SKM-1 (cell line): ENCODE results near the gene AKAP6.

Experiments
- DNase-seq: peaks from one replicate; lab custom pipeline; 2025; ENCODE audit not compliant: unreplicated experiment; lab: John Stamatoyannopoulos, UW

AKAP6 gene

GRCh38 chr14:32813401-32813800 lies 484.3 kb downstream of the AKAP6 start:
- no peak for DNase-seq

DNA sequence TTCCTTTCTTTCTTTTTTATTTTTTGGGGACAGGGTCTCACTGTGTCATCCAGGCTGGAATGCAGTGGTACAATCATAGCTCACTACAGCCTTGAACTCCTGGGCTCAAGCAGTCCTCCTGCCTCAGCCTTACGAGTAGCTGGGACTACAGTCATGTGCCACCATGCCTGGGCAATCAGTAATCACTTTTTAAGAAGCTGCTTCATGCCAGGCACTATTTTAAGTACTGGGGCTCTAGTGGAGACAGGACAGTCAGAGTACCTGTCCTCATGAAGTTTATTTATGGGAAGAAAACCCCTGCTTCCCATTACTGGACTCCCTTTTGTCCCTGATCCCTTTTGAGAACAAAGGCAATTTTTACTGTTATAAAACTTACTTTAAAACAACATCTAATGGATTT lies 485.6 kb downstream of the AKAP6 start:
- no peak for DNase-seq

DNA sequence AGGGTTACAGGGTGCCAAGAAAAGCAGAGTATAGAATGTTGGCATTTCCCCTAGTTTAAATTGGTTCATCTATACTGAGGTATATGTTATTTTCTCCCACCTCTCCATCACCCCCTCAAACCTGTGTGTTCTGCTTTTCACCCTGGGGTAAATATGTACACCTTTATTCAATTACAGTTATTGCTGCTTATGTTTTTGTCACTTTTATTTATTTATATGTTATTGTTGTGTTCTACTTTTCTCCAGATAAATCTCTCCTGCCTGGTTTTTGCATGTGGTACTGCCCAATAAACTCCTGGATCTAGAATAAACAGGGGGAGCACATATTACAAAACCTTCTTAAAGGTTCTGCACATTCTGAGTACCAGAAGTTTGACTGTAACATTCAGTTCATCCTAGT lies 487.5 kb downstream of the AKAP6 start:
- DNase-seq, result no peak

DNA sequence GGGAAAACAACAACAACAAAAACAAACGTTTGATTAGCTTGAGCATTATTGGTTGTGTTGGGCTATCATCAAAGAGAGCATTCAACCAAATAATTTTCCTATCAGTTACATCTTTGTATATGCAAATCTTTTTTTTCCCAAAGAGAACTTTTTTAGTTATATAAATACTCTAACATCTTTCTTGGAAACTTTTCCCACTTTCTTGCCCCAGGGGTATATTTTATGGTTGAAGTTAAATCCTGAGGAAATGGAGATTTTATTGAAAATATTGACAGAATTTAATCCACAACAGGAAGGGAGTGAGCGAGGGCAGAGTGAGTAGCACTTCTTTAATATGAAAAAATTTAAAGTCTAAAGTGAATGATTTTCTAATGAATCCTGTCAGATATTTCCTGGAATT lies 488.7 kb downstream of the AKAP6 start:
- DNase-seq, result no peak

DNA sequence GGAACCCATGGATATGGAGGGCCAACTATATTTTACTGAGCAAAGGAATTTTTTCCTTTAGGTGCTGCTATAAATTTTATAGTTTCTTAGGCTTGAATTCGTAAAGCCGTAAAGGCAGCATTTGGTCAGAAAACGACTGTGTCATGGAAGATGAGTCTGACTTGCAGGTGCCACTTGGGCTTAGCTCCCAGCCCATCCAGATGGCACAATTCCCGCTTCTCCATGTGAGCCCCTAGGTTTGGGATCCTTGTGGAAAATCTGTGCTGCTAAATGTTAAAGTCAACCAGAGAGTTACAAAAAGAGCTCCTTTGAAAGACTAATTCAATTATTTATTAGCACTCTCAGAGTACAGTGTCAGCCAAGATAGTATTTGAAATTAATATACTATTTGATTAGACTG lies 489.5 kb downstream of the AKAP6 start:
- DNase-seq, result no peak

GRCh38 chr14:32820181-32820580 lies 491.1 kb downstream of the AKAP6 start:
- DNase-seq, result no peak

GRCh38 chr14:32820682-32821081 lies 491.6 kb downstream of the AKAP6 start:
- DNase-seq, result no peak

GRCh38 chr14:32821964-32822653 lies 493.0 kb downstream of the AKAP6 start:
- no peak for DNase-seq

- DNase-seq, result no peak
Measured at GRCh38 chr14:32823706-32824105, 494.6 kb downstream of the AKAP6 start.

GRCh38 chr14:32824195-32824594 lies 495.1 kb downstream of the AKAP6 start:
- DNase-seq, result no peak

DNA sequence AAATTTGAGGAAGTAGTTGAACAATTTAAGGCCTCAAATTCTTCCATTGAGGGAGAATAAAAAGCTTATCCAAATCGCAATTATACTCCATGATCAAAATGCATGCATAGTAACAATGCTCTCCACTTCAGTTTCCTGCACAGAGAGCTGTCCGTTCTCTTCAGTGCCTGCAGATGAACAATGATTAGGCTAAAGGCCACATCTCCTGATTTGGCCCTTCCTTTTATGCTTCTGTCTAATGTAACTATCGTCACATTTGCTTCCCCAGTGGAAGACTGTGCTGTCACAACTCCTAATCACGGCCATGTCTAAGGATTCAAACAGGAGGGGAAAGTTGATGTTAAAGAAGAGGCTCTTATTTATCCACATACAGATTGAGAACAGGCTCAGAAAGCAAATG lies 496.0 kb downstream of the AKAP6 start:
- DNase-seq, result no peak

DNA sequence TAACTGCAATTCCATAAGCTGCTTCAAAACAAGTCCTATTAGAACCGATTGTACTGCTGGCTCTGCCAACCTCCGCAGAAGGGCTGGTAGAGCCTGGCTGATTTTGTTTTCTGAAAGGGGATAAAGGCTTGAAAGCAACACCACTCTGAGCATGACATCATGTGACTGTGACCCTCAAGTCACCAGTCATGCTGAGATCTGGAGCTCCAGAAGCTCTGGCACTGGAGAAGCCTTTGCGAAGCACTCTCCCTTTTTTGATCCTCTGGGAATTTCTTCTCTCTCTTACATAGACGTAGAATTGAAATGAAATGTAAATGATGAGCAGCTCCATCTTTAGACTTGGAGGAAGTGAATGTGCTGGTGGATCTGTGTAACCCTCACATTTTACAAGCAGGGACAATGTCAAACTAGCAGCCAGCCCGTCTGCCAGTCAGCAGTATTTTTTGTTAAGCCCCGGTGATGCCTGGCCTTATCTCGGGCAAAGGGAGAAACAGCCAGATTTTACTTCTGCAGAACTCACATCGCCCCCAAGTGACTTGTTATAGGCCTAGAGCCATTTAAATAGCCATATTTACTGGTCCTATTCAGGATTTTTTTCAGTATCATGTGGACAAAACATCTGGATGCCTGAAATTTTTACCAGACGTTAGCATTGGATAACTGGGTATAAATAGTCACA lies 497.4 kb downstream of the AKAP6 start:
- DNase-seq, result no peak

- DNase-seq, result no peak
Measured at GRCh38 chr14:32827514-32827913, 498.4 kb downstream of the AKAP6 start.

DNA sequence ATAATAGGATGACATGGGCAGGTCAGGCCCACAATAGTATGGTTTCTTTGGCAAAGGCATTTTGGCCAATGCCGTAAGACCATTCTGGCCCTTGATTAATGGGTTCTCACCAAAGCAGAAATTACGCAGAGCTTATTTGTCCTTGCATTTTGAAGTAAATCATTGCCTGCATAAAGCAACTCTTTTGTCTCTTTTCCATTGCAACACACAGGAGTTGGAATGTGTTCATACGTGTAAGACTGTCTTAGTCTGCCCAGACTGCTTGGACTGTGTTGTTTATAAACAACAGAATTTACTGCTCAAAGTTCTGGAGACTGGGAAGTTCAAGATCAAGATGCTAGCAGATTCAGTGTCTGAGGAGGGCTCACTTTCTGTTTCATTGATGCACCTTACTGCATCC lies 506.8 kb downstream of the AKAP6 start:
- no peak for DNase-seq

DNA sequence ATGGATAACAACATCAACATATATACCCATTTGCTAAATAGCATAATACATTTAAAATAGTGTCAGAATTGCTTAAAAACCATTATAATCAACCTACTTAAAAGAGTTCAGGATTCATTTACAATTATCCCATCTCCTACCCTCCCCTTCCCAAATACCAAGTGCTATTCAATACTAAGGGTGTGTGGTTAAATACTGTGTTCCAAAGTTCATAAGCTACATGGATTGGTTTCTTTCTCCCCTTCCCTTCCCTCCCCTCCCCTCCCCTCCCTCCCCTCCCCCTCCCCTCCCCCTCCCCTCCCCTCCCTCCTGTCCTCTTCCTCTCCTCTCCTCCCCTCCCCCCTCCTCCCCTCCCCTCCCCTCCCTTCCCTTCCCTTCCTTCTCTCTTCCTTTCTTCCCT lies 512.6 kb downstream of the AKAP6 start:
- DNase-seq, result no peak

DNA sequence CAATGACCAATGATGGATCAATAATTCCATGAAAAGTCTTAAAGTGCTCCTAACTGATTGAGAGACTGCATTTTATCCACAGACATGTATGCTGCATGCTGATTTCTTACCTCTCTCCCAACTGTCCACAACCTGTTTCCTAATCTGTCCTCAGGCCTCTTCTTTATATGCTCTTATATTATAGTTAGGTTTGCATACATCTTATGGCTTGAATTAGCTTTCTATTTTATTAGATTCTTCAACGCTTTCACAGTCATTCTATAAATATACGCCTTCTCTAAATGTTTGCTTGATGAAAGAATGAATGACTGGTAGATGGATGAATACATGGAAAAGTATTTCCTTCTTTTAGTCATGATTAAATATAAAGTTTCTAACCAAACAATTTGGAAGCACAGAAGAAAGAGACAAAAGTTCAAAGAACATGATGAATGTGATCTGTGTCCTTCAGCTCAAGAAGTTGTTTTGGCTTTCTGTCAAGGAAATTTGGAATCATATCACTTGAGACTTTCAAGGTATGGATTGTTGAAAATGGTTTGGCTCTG lies 517.8 kb downstream of the AKAP6 start:
- DNase-seq, result no peak

GRCh38 chr14:32847867-32848266 lies 518.8 kb downstream of the AKAP6 start:
- no peak for DNase-seq

GRCh38 chr14:32865827-32866376 lies 536.8 kb downstream of the AKAP6 start:
- no peak for DNase-seq

- no peak for DNase-seq
Measured at GRCh38 chr14:32883188-32883587, 554.1 kb downstream of the AKAP6 start.
